HG02678 (cell line): ENCODE data around the gene NMT1.
A peak's percentile ranks its signal among the peaks of the same experiment; 100 is the strongest.

Experiments
- ATAC-seq: cut with Tn5 transposase; IDR thresholded peaks from one replicate; pipeline ENCODE4 v1.9.1; 2021; ENCODE audit warnings: mild to moderate bottlenecking, moderate library complexity; ENCODE audit not compliant: unreplicated experiment

The NMT1 gene

GRCh38 chr17:45149037-45149668 lies 88.0 kb downstream of the NMT1 start:
- ATAC-seq: peak; percentile 24

DNA sequence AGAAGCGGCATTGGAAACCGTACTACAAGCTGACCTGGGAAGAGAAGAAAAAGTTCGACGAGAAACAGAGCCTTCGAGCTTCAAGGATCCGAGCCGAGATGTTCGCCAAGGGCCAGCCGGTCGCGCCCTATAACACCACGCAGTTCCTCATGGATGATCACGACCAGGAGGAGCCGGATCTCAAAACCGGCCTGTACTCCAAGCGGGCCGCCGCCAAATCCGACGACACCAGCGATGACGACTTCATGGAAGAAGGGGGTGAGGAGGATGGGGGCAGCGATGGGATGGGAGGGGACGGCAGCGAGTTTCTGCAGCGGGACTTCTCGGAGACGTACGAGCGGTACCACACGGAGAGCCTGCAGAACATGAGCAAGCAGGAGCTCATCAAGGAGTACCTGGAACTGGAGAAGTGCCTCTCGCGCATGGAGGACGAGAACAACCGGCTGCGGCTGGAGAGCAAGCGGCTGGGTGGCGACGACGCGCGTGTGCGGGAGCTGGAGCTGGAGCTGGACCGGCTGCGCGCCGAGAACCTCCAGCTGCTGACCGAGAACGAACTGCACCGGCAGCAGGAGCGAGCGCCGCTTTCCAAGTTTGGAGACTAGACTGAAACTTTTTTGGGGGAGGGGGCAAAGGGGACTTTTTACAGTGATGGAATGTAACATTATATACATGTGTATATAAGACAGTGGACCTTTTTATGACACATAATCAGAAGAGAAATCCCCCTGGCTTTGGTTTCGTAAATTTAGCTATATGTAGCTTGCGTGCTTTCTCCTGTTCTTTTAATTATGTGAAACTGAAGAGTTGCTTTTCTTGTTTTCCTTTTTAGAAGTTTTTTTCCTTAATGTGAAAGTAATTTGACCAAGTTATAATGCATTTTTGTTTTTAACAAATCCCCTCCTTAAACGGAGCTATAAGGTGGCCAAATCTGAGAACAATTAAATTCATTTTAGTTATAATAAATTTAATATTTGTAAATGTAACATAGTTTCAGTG lies 88.8 kb downstream of the NMT1 start:
- ATAC-seq: no peak

GRCh38 chr17:45150911-45151809 lies 90.0 kb downstream of the NMT1 start:
- no peak for ATAC-seq

DNA sequence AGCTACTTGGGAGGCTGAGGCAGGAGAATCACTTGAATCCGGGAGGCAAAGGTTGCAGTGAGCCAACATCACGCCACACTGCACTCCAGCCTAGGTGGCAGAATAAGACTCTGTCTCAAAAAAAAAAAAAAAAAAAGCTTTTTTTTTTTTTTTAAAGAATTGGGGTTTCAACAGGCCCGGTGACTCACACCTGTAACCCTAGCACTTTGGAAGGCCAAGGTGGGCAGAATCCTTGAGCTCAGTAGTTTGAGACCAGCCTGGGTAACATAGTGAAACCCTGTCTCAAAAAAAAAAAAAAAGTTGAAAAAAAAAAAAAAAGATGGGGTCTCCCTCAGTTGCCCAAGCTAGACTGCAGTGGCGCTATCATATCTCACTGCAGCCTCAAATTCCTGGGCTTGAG lies 93.9 kb downstream of the NMT1 start:
- ATAC-seq: no peak

DNA sequence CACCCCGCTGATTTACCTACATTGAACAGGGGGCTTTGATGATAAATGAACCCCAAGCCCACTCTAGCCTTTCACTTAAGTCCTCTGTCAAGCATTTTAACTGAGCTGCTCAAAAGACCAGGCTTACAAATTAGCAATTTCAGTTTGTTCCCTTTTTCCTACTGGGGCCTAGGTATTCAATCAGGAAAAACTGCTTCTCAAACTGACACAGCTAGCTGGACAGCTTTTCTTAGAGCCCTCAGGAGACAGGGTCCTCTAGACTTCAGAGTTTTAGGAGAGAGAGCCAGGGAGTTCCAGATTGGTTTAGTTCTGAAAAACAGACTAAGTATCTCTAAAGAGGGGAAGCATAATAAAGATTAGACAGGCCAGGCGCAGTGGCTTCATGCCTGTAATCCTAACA lies 94.4 kb downstream of the NMT1 start:
- no peak for ATAC-seq

DNA sequence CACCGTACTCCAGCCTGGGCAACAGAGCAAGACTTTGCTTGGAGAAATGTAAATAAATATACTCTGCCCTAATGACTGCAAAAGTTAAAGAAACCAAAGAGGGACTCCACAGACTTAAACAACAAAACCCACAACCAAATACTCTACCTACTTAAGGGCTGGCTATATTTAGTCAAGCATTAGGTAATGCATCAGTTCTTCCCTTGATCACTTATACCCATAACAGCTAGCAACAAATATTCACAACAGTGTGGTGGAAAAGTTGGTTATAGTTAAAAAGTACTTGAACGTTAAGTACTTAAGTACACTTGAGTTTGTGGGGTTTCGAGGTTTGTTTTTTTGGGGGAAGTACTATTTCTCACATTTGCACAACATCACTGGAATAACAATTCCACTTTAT lies 95.1 kb downstream of the NMT1 start:
- ATAC-seq: no peak
